IPS-NIHi7 (cell line): Measurements from ENCODE around the gene RNF207.

ENCODE experiments used
- DNase-seq: peaks from one replicate; pipeline ENCODE4 v3.0.0; 2012; ENCODE audit warnings: mixed read lengths; ENCODE audit errors: extremely low spot score

The RNF207 gene, protein sequence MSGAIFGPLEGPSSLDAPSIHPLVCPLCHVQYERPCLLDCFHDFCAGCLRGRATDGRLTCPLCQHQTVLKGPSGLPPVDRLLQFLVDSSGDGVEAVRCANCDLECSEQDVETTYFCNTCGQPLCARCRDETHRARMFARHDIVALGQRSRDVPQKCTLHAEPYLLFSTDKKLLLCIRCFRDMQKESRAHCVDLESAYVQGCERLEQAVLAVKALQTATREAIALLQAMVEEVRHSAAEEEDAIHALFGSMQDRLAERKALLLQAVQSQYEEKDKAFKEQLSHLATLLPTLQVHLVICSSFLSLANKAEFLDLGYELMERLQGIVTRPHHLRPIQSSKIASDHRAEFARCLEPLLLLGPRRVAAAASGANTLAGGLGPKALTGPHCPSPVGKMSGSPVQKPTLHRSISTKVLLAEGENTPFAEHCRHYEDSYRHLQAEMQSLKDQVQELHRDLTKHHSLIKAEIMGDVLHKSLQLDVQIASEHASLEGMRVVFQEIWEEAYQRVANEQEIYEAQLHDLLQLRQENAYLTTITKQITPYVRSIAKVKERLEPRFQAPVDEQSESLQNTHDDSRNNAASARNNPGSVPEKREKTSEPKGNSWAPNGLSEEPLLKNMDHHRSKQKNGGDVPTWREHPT

GRCh38 chr1:6205849-6206519, at the start of gene RNF207:
RNF207 (plus strand) TSS chr1:6206119; CDS start chr1:6206536, 417 bp downstream.
- peak; percentile 80 for DNase-seq

DNA sequence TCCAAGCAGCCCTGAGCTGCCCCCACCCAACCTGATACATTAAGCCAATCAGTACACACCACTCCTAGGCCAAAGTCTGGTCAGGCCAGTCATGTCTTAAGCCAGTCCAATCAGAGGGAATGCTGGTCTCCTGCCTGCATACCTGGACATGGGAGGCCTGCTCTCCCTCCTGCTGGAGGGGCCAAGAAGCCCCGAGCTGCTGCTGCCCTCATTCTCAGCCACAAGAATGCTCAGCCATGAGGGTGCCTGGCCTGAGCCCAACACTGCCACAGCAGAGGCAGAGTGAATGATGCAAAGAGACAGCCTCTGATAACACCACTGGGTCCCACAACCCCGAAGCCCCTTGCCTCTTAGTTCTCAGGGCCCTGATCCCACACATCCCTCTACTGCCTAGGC, 48.8 kb upstream of the RNF207 start:
- DNase-seq: no peak

DNA sequence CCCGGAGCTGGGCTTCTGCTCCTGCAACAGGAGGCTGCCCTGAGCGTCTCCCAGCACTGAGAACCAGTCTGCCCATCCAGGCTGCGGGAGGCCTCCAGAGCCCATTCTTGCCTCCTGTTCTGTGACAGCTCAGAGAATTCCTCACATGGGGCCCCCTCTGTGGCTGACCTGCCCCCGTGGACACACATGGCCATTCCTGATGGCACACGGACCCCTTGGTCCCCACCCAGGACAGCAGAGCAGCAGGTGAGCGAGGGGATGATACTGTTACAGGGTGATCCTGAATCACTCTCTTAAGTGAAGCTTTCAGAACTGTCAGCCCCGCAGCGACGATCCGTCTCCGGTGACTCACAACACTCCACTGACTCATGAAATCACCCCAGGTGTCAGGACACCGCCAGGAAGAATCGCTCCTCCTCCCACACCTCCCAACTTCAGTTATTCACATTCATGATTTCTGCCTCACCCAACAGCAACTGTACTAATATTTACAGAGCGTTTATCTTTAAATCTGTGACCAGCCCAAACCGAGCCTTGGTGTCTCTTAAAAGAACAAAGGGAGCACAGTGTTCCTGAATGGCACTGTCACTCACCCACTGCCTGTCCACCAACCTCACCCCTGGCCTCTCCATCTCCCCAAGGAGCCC, 48.3 kb upstream of the RNF207 start:
- peak; percentile 61 for DNase-seq

DNA sequence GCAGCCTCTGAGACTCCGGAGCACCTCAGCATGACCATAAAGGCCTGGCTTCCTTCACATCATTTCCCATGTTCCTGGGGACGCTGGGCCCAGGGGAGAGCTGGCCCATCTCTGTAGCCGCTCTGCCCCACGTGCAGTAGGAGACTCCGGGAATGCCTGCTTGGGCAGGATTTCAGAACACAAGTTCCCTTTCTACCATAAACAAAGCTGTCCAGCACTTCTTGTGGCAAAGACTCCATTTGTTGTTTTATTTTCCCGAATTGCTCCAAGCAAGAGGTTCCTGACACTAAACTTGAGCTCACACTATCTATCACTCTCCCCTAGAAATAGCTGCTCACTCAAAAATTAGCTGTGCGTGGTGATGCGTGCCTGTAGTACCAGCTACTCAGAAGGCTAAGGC, 47.7 kb upstream of the RNF207 start:
- no peak for DNase-seq

- no peak for DNase-seq
These were observed 43.6 kb upstream of the RNF207 start for GRCh38 chr1:6162341-6162740.

DNA sequence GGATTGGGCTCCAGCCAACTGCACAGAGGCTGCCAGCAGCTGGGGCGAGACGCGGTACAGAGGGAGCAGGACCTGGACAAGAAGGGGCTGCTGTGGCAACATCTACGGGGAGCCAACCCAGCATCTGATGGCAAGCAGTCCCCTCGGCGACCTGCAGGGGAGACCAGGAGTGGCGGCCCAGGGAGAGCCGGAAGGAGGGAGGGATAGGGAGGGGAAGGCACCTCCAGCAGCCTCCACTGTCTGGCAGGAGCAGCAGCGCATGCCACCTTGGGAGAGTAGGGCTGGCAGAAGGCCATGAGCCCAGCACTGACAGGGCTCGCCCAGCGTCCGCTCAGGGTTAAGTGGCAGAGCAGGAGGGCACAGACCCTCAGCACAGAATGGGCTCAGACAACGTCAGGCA, 43.1 kb upstream of the RNF207 start:
- peak; percentile 70 for DNase-seq

DNA sequence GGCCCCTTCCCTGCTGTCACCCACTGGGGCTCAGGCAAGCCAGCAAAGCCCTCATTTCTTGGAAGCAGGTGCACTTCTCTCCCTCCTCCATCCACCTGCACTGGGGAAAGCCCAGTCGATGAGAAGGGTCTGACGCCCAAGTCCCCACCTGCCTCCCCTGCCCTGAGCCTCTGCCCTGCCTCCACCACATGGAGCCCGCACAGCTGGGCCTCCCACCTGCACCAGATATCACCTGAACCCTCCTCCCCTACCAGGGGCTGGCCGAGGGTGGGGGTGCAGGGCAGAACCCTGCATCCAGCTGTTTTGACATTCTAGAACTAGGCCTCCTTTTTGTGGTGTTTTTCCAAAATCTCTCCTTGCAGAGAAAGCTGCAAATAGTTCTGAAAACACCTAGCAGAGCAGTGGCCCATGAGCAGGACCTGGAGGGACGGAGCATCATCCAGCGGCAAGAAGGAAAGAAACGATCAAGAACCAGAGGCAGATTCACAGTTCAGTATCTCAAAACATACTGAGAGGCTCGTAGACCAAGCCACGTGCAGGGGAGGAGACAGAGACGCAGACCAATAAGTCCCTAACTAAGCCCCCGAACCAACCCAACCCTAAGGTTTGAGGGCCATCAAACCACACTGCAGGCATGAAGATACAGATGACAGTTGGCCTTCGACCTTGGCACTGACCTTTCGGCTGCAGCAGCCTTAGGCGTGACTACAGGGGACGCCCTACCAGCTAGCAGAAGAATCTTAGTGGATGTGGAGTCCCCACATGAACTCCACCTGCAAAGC, 42.5 kb upstream of the RNF207 start:
- no peak for DNase-seq

DNA sequence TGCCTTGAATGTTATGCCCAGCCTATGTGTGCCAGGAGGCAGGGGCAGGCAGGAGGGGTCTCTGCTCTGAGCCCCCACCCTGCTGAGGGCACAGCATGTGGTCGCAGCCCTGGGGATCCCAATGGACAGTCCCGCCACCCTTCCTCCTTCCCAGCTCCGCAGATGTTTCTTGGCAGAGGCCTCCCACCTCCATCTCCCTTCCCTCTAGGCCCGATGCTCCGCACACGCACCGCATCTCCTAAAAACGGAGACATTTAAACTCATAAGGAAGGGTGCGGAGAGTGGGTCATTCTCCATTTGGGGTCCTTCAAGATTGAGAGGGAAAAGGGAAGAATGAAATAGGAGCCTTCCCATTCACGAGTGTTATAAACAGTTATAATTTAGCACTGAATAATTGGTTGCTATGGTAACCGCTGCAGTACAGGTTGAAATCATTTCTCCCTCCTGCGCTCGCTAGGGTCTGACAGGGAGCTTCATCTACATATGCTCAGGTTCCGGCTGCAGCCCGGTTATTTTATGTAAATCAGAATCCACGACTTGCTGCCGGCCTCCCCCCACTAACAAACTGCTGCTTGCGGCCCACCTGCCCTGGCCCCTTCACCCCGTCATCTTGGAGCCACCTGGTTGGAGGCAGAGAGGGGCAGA, 41.8 kb upstream of the RNF207 start:
- DNase-seq: no peak

DNA sequence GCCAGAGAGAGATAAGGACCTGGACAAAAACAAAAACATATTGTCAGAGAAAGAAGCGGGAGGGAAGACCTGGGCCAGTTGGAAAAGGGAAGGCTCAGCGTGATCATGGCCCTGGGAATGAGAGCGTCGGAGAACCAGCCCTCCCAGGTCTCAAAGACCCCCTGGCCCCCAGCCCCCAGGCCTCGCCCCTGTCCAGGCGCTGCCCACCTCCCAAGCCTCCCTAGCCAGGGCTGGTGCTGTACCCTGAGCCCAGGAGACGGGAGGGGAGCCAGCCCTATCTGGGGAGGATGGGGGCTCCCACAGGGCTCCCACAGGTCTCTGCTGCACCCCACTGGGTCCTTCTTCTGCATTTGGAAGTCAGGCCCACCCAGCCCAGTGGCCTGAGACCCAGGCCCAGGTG, 40.9 kb upstream of the RNF207 start:
- no peak for DNase-seq

DNA sequence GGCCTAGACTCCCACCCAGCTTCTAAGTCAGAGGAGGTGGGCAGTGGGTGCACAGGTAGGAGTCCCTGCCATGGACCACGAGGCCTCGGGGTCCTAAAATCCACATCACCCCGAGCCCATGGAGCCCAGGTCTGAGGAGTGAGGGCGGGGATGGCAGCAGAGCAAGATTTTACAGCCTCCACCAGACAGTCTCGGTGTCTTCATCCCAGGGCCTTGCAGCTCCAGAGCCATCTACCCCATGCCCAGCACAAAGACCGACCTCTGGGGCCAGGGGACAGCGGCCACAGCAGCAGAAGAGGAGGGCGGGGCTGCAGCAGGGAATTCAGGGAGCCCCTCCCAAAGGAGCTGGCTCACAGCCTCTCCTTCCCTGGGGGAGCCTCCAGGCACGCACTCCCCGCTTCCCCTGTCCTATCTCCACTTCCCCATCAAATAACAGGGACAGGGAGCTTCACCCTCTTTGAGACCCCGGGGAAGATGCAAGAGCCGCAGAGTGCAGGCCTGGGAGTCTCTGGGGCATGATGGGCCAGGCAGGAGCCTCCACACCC, 40.4 kb upstream of the RNF207 start:
- no peak for DNase-seq

- DNase-seq: no peak
These were observed 39.7 kb upstream of the RNF207 start for GRCh38 chr1:6166221-6166620.

GRCh38 chr1:6166655-6167390, 39.1 kb upstream of the RNF207 start:
- no peak for DNase-seq

DNA sequence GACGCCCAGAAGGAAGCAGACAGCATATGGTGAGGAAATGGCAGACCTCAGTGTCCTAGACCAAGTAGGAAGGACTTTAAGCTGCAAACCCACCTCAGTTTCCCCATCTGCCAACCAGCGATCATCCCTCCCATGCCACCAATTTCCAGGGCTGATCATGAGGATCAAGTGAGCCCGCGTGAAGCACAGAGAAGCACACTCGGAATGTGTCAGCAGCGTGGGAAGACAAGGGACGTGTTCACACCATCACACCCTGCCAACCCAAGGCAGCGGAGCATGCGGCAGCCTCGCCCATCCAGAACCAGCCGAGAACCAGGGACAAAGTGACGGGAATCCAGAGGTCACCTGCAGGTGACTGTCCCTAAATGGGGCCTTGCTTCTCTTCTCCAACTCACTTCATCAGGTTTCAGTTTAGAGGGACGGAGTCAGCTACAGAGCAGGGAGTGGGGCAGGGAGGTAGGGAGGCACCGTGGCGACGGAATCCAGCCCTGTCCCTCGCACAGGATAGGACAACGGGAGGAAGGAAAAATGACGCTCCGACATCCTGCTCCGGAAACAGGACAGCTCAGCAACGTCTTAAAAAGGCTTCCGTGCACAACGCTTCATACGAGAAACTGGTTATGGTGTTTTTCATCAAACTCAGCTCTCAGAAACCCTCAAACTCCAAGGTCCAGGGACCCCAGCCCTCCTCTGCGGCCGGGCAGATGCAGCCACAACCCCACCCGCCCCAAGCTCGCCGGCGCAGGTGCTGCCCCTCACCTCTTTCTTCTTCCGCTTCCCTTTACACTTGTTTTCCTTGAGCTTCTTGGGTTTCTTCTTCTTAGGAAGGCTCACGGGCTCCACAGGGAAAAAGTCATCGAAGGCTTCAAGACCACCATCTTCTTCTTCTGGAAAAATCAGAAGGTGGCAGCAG, 38.3 kb upstream of the RNF207 start:
- no peak for DNase-seq

DNA sequence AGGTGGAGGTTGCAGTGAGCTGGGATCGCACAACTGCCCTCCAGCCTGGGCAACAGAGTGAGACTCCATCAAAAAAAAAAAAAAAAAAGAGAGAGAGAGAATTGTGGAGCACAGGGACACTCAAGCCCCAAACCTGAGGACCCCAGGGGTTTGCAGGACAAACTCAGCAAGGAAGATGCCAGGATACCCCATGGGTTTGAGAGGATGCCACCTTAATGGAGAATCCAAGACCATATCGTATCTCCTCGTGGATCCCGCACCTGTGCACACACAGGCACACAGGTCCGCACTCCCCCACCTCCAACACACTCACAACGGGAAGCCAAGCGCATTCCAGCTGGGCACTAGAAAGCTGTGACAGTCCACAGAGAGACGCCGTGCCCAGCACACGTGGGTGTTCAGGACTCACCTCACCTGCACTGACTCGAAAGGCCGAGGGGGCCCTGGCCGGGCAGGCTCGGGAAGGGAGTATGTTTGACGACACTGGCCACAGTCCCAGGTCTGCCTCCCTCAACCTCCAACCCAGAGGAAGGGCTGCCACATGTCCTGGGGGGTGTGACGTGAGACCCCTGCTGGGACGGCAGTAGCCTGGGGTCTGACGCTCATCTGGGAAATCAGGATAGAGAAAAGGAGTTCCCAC, 36.9 kb upstream of the RNF207 start:
- no peak for DNase-seq

- DNase-seq: no peak
These were observed 35.7 kb upstream of the RNF207 start for GRCh38 chr1:6170116-6170741.

DNA sequence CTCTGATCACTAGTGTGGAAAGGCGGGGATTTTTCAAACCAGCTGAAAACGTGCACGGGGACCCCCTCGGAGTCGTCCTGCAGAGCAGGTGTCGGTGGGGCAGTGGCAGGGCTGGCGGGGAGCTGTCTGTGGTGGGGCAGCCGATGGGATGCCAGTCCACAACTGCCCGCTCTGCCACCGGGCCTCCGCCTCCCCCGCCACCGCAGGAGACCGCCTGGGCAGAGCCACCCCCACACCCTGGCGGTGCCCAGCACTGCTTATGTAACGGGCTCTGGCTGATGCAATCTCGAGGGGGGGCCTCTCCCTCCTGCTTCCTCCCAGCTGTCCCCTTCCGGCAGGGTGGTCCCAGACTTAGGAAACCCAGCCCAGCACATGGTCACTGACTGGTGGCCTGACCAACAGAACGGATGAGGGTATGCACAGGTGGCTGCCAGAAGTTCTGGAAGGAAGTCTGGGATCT, 35.1 kb upstream of the RNF207 start:
- no peak for DNase-seq

DNA sequence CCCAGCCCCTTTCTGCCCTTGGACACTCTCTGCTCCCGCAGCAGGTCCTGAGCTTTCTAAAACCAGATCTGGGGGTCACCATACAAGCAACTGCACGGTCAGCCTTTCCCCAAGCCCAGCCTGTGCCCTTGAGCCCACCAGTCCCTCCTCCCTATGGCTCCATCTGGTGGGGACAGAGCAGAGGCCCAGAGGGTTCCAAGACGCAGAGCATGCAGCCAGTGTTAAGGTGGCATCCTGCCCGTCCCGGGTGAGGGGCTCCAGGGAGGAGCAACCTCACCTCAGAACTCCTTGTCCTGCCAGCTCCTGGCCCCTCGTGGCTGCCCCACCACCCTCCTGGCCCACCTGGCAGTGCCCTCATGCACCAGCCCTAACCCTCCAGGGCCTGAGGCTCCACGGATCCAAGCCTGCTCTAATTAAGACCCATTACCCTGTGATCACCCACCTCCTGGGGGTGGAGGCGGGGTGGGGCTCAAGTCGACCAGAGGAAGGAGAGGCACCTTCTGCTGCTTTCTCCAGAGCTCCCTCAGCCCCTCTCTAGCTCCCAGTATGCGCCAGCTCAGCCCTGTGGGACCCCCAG, 34.3 kb upstream of the RNF207 start:
- DNase-seq: peak; percentile 74

DNA sequence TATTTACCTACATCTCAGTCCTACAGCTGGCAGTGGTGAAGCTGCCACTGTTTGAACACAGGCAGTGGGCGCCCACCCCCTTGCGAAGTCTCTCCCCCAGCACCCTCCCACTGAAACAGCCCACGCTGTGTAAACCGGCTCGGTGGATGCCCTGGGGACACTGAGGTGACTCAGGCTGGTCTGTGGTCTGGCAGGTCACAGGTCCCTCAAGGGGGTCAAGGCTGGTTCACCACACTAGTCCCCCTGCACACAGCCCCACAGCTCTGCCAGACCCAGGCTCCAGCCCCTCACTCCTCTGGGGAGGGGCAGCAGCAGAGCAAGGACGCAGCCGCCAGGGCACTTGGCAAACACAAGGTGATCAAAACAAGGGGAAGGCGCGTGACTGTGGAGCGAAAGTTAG, 33.4 kb upstream of the RNF207 start:
- DNase-seq: no peak
